Caki2 (cell line): ENCODE measurements around the gene VPS35. TPM values are rescaled to one million over a fixed set of nuclear protein-coding genes. Genes with fewer than 3 reads are reported as not detected.

Experiments used
- DNase-seq: peaks from one replicate; pipeline ENCODE4 v3.0.0-alpha.2; 2015; ENCODE audit warnings: low read depth
- in situ Hi-C: cut with HindIII; loops from 2 replicates; pipeline ENCODE4 v1.10.0; 2016; ENCODE audit warnings: low sequenced_read_pairs, low pct_unique_long_range_greater_than_20kb, mixed read lengths
- total RNA-seq: library from RNA; depleted of rRNA; stranded (reverse); fragments of >200 nt; shearing (Covaris generic); gene quantifications from 2 replicates; pipeline ENCODE4 v1.2.3, GENCODE V29; 2014; ENCODE audit warnings: low replicate concordance; rRNA removed

VPS35 gene
- 73.5 and 80.3 TPM in 2 replicates for total RNA-seq

GRCh38 chr16:46688654-46689364, at the start of gene VPS35:
TSS of gene VPS35 (minus strand) at chr16:46689178. CDS start at chr16:46689133, 45 bp downstream.
- in situ Hi-C loops = no loop called here

GRCh38 chr16:46737621-46738214, 48.7 kb upstream of the VPS35 start:
- in situ Hi-C loops = no loop called here
- no peak for DNase-seq

More at GRCh38 chr16:46688654-46689364, at the start of gene VPS35:
- DNase-seq = peak; percentile 93

GRCh38 chr16:46736695-46737094, 47.7 kb upstream of the VPS35 start:
- no peak for DNase-seq
- in situ Hi-C loops = no loop called here

GRCh38 chr16:46733319-46733830, 44.4 kb upstream of the VPS35 start:
- in situ Hi-C loops = no loop called here
- DNase-seq = no peak

GRCh38 chr16:46732561-46732960, 43.6 kb upstream of the VPS35 start:
- no peak for DNase-seq
- in situ Hi-C loops = no loop called here

- no peak for DNase-seq
- in situ Hi-C loops = no loop called here
Measured at GRCh38 chr16:46731691-46732555, 42.9 kb upstream of the VPS35 start.

GRCh38 chr16:46730801-46731690, 42.1 kb upstream of the VPS35 start:
- in situ Hi-C loops = no loop called here
- DNase-seq = no peak

- in situ Hi-C loops = no loop called here
- no peak for DNase-seq
Measured at GRCh38 chr16:46730126-46730525, 41.1 kb upstream of the VPS35 start.

- DNase-seq = no peak
- in situ Hi-C loops = no loop called here
Measured at GRCh38 chr16:46729326-46729995, 40.5 kb upstream of the VPS35 start.

- DNase-seq = no peak
- in situ Hi-C loops = no loop called here
Measured at GRCh38 chr16:46728806-46729205, 39.8 kb upstream of the VPS35 start.

GRCh38 chr16:46727630-46728029, 38.7 kb upstream of the VPS35 start:
- DNase-seq = no peak
- in situ Hi-C loops = no loop called here

- in situ Hi-C loops = no loop called here
Measured at GRCh38 chr16:46727184-46727583, 38.2 kb upstream of the VPS35 start.

GRCh38 chr16:46721885-46722284, 32.9 kb upstream of the VPS35 start:
- in situ Hi-C loops = no loop called here
- DNase-seq = no peak

More at GRCh38 chr16:46727184-46727583, 38.2 kb upstream of the VPS35 start:
- DNase-seq = no peak

GRCh38 chr16:46720619-46721018, 31.6 kb upstream of the VPS35 start:
- in situ Hi-C loops = no loop called here
- DNase-seq = no peak

GRCh38 chr16:46719528-46719927, 30.6 kb upstream of the VPS35 start:
- DNase-seq = no peak
- in situ Hi-C loops = no loop called here

GRCh38 chr16:46718214-46718613, 29.2 kb upstream of the VPS35 start:
- in situ Hi-C loops = no loop called here
- no peak for DNase-seq

GRCh38 chr16:46717692-46718091, 28.7 kb upstream of the VPS35 start:
- DNase-seq = no peak
- in situ Hi-C loops = no loop called here
